Esophagus muscularis mucosa (tissue), 4 donors: ENCODE data around the gene TLCD3A. TPM values are rescaled to one million over a fixed set of nuclear protein-coding genes. Genes with fewer than 3 reads are reported as not detected.
A peak's percentile ranks its signal among the peaks of the same experiment; 100 is the strongest.
"Not testable (repeated sequence)": the region's sequence is repeated elsewhere in the genome, so short reads cannot be mapped to it uniquely, and the experiment has no call there.

Source experiments
- DNase-seq: peaks from one replicate; pipeline ENCODE4 v3.0.0-alpha.2; 2017; ENCODE audit errors: extremely low spot score
- H3K27ac ChIP-seq, 4 donors: fragments of 200-600 bp; sonication (generic); replicated peaks in 1 of 4; 1 replicate in 3 of 4; 2 replicates in 1 of 4; pipeline ENCODE4 v1.5.1; 2016 to 2019; ENCODE audit warnings: mild to moderate bottlenecking in 1 of 4
- H3K27me3 ChIP-seq, 4 donors: fragments of 200-600 bp; sonication (generic); one replicate each; pipeline versions ENCODE4 v1.5.1 to v1.6.0; 2016 to 2019
- H3K36me3 ChIP-seq, 4 donors: fragments of 200-600 bp; sonication (generic); one replicate each; pipeline ENCODE4 v1.5.1; 2016 to 2019
- H3K4me1 ChIP-seq, 4 donors: fragments of 200-600 bp; sonication (generic); one replicate each; pipeline ENCODE4 v1.5.1; 2016 to 2019
- H3K4me3 ChIP-seq, 4 donors: fragments of 200-600 bp; sonication (generic); 1 replicate in 2 of 4; 2 replicates in 2 of 4; pipeline ENCODE4 v1.5.1; 2016 to 2019; ENCODE audit warnings: mild to moderate bottlenecking in 4 of 4, moderate library complexity in 1 of 4
- H3K9me3 ChIP-seq, 4 donors: fragments of 200-600 bp; sonication (generic); 1 replicate in 3 of 4; 2 replicates in 1 of 4; pipeline ENCODE4 v1.5.1; 2016 to 2019
- CTCF ChIP-seq, 3 experiments: fragments of 200-600 bp in 2 of 3; fragments of 450-650 bp in 1 of 3; sonication (generic) in 2 of 3; IDR thresholded peaks; one replicate each; pipeline ENCODE4 v1.5.1; 2017 to 2019; ENCODE audit warnings: antibody characterized with exemption in 3 of 3, mild to moderate bottlenecking in 2 of 3, moderate library complexity in 1 of 3
- EP300 ChIP-seq: sonication (generic); formaldehyde crosslinking; IDR thresholded peaks from one replicate; pipeline ENCODE4 v1.6.1; 2017; ENCODE audit warnings: antibody characterized with exemption
- POLR2A ChIP-seq: fragments of 450-650 bp; IDR thresholded peaks from one replicate; pipeline ENCODE4 v1.6.1; 2017; ENCODE audit warnings: antibody characterized with exemption, moderate library complexity, mild to moderate bottlenecking, low read depth
- POLR2AphosphoS5 ChIP-seq, 2 donors: sonication (generic); formaldehyde crosslinking; IDR thresholded peaks; one replicate each; pipeline ENCODE4 v1.6.1; 2017; ENCODE audit warnings: antibody characterized with exemption in 2 of 2
- WGBS: methylation state at CpG from one replicate; pipeline ENCODE4 v1.1.5; 2018; 5-methylcytosine and 5-hydroxymethylcytosine counted together
- intact Hi-C: fragments of 100-400 bp; cut with DNase I; formaldehyde crosslinking; loops from one replicate; pipeline ENCODE4 v1.15.1; 2023
- total RNA-seq, 4 donors: library from RNA; depleted of rRNA; stranded (reverse); fragments of >200 nt; gene quantifications; one replicate each; pipeline versions ENCODE4 v1.1.0 to v1.2.1, GENCODE V29; 2016

TLCD3A gene
- total RNA-seq, 4 donors from 2014 or later: 2.1 to 10.8 (median 5.1) TPM

DNA sequence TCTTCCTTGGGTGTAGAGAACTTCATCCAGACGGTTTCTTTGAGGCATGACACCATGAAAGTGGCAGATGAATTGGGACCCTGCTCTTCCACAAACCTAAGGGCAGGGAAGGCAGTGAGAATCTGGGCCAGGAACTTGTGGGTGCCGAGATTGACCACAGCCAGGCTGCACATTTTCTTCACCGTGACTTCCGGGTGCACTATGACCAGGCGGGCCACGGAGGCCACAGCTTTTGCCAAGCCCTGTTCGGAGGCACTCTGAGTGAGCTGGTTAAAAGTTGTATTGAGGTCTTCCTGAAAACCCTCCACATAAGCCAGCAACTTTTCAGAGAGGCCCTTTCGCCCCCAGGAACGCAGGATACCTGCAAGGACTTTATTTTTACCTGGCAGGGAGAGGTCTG is 13.8 kb downstream of the TLCD3A start:
- TF ChIP-seq CTCF (IDR thresholded peaks at IDR 0.05): no peak
- no peak for TF ChIP-seq POLR2A
- TF ChIP-seq POLR2AphosphoS5 (IDR thresholded peaks at IDR 0.05): no peak
- no peak for TF ChIP-seq EP300
- no peak for DNase-seq
- H3K27me3 ChIP-seq: no peaks in the 10 kb centered on the region
- intact Hi-C loops: no loop called here
- H3K4me1 ChIP-seq: peaks cover 8 to 18% (median 14%) of the 10 kb centered on the region in 4 donors
- no peak overlapping the region for H3K27ac ChIP-seq
- whole genome bisulfite sequencing: 95% methylated on average over 7 of the region's 9 CpGs
- peaks cover 34 to 74% (median 70%) of the 10 kb centered on the region in 4 donors for H3K36me3 ChIP-seq
- H3K4me3 ChIP-seq: no peak overlapping the region
- H3K9me3 ChIP-seq: no peaks in the 10 kb centered on the region

GRCh38 chr17:746783-747629 is 14.6 kb downstream of the TLCD3A start:
- peaks cover 11 to 24% (median 19%) of the 10 kb centered on the region in 4 donors for H3K4me1 ChIP-seq
- H3K4me3 ChIP-seq: no peak overlapping the region
- no peak for TF ChIP-seq CTCF (IDR thresholded peaks at IDR 0.05)
- TF ChIP-seq EP300: no peak
- TF ChIP-seq POLR2AphosphoS5 (IDR thresholded peaks at IDR 0.05): no peak
- no peak for TF ChIP-seq POLR2A
- intact Hi-C loops: no loop called here
- no peaks in the 10 kb centered on the region for H3K9me3 ChIP-seq
- WGBS: 84% methylated on average over 17 of the region's 38 CpGs
- DNase-seq: no peak
- no peaks in the 10 kb centered on the region for H3K27me3 ChIP-seq
- peaks cover 34 to 66% (median 62%) of the 10 kb centered on the region in 4 donors for H3K36me3 ChIP-seq
- no peak overlapping the region for H3K27ac ChIP-seq

DNA sequence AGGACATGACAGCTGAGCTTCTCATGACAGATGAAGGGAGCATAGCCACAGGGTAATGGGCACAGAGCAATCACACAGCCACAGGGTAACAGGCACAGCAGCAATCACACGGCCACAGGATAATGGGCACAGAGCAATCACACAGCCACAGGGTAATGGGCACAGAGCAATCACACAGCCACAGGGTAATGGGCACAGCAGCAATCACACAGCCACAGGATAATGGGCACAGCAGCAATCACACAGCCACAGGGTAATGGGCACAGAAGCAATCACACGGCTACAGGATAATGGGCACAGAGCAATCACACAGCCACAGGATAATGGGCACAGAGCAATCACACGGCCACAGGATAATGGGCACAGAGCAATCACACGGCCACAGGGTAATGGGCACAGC is 16.2 kb downstream of the TLCD3A start:
- H3K27me3 ChIP-seq, H3K9me3 ChIP-seq, DNase-seq, H3K27ac ChIP-seq, H3K4me3 ChIP-seq, intact Hi-C loops: not testable (repeated sequence)
- Histone ChIP-seq H3K4me1 (peaks cover 14 to 31% (median 24%) of the 10 kb centered on the region in 4 donors), H3K36me3 (peaks cover 34 to 50% (median 48%) of the 10 kb centered on the region in 4 donors)
- 97% methylated on average over 3 of the region's 4 CpGs for WGBS

DNA sequence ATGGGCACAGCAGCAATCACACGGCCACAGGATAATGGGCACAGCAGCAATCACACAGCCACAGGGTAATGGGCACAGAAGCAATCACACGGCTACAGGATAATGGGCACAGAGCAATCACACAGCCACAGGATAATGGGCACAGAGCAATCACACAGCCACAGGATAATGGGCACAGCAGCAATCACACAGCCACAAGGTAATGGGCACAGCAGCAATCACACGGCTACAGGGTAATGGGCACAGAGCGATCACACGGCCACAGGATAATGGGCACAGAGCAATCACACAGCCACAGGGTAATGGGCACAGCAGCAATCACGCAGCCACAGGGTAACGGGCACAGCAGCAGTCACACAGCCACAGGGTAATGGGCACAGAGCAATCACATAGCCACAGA is 17.0 kb downstream of the TLCD3A start:
- H3K4me3 ChIP-seq, DNase-seq, H3K27ac ChIP-seq, intact Hi-C loops, H3K9me3 ChIP-seq, H3K27me3 ChIP-seq: not testable (repeated sequence)
- peaks cover 14 to 31% (median 24%) of the 10 kb centered on the region in 4 donors for H3K4me1 ChIP-seq
- WGBS: 91% methylated on average over 7 of the region's 7 CpGs
- peaks cover 29 to 42% (median 41%) of the 10 kb centered on the region in 4 donors for H3K36me3 ChIP-seq

- intact Hi-C loops: loop anchor here (2.0 to 5.0 kb wide), 2 partner anchors 18 to 33 kb away; partner anchors contain the start of gene TLCD3A
- 89% methylated on average over 8 of the region's 8 CpGs for WGBS
- no peaks in the 10 kb centered on the region for H3K9me3 ChIP-seq
- DNase-seq: no peak
- H3K27ac ChIP-seq: no peak overlapping the region
- TF ChIP-seq POLR2AphosphoS5 (IDR thresholded peaks at IDR 0.05) (no peak), EP300 (no peak), POLR2A (no peak), CTCF (IDR thresholded peaks at IDR 0.05) (no peak)
- peaks cover 18 to 31% (median 29%) of the 10 kb centered on the region in 4 donors for H3K36me3 ChIP-seq
- no peaks in the 10 kb centered on the region for H3K27me3 ChIP-seq
- H3K4me3 ChIP-seq: peak overlapping the region in 3 of 4 donors; percentile 75 to 85 (median 76)
- peaks cover 14 to 31% (median 24%) of the 10 kb centered on the region in 4 donors for H3K4me1 ChIP-seq
Measured at GRCh38 chr17:750431-751037, 18.1 kb downstream of the TLCD3A start.
